ENCODE measurements around the gene APLN.

The APLN gene

GRCh38 chrX:129694805-129695204 lies 40.0 kb upstream of the APLN start:
- no peaks in the 10 kb centered on the region for H3K9me2 ChIP-seq (replicated peaks; ENCODE audit: control insufficient read depth, low read length)
- no peaks in the 10 kb centered on the region for H3K9me3 ChIP-seq (ENCODE audit: control insufficient read depth, insufficient read depth, low read length)
- H3K27ac ChIP-seq (ENCODE audit: low read depth, low read length): no peak overlapping the region
- H3K79me2 ChIP-seq (ENCODE audit: control insufficient read depth, low read length): no peaks in the 10 kb centered on the region
- no peaks in the 10 kb centered on the region for H4K20me1 ChIP-seq (ENCODE audit: control insufficient read depth, insufficient read depth, low read depth, low read length)
- H3K36me3 ChIP-seq (ENCODE audit: control insufficient read depth, low read length): no peaks in the 10 kb centered on the region
- H3K4me2 ChIP-seq (ENCODE audit: low read length): no peak overlapping the region
- no peaks in the 10 kb centered on the region for H3K4me1 ChIP-seq (ENCODE audit: control insufficient read depth, low read length)
- no peak overlapping the region for H3K4me3 ChIP-seq (ENCODE audit: low read length)
- H3K27me3 ChIP-seq (ENCODE audit: control insufficient read depth, low read length): no peaks in the 10 kb centered on the region
- no peaks in the 10 kb centered on the region for H3F3A ChIP-seq (ENCODE audit: control insufficient read depth, insufficient read depth)
- TF ChIP-seq CTCF (IDR thresholded peaks at IDR 0.05; ENCODE audit: low read depth, low read length, poor library complexity, severe bottlenecking) (no peak), EZH2phosphoT487 (IDR thresholded peaks at IDR 0.05; ENCODE audit: borderline replicate concordance, low read length) (no peak)

GRCh38 chrX:129693354-129693753 lies 38.6 kb upstream of the APLN start:
- H3K79me2 ChIP-seq (ENCODE audit: control insufficient read depth, low read length): no peaks in the 10 kb centered on the region
- no peaks in the 10 kb centered on the region for H3K9me3 ChIP-seq (ENCODE audit: control insufficient read depth, insufficient read depth, low read length)
- H4K20me1 ChIP-seq (ENCODE audit: control insufficient read depth, insufficient read depth, low read depth, low read length): no peaks in the 10 kb centered on the region
- H3K4me1 ChIP-seq (ENCODE audit: control insufficient read depth, low read length): no peaks in the 10 kb centered on the region
- H3K27me3 ChIP-seq (ENCODE audit: control insufficient read depth, low read length): no peaks in the 10 kb centered on the region
- TF ChIP-seq CTCF (IDR thresholded peaks at IDR 0.05; ENCODE audit: low read depth, low read length, poor library complexity, severe bottlenecking) (no peak), EZH2phosphoT487 (IDR thresholded peaks at IDR 0.05; ENCODE audit: borderline replicate concordance, low read length) (no peak)
- H3K4me3 ChIP-seq (ENCODE audit: low read length): no peak overlapping the region
- H3K9me2 ChIP-seq (replicated peaks; ENCODE audit: control insufficient read depth, low read length): no peaks in the 10 kb centered on the region
- H3K4me2 ChIP-seq (ENCODE audit: low read length): no peak overlapping the region
- no peaks in the 10 kb centered on the region for H3K36me3 ChIP-seq (ENCODE audit: control insufficient read depth, low read length)
- H3F3A ChIP-seq (ENCODE audit: control insufficient read depth, insufficient read depth): no peaks in the 10 kb centered on the region
- H3K27ac ChIP-seq (ENCODE audit: low read depth, low read length): no peak overlapping the region

- Histone ChIP-seq H3K36me3 (ENCODE audit: control insufficient read depth, low read length) (no peaks in the 10 kb centered on the region), H3K4me2 (ENCODE audit: low read length) (no peak overlapping the region), H3K79me2 (ENCODE audit: control insufficient read depth, low read length) (no peaks in the 10 kb centered on the region), H3K27ac (ENCODE audit: low read depth, low read length) (no peak overlapping the region), H4K20me1 (ENCODE audit: control insufficient read depth, insufficient read depth, low read depth, low read length) (no peaks in the 10 kb centered on the region), H3K27me3 (ENCODE audit: control insufficient read depth, low read length) (no peaks in the 10 kb centered on the region), H3F3A (ENCODE audit: control insufficient read depth, insufficient read depth) (no peaks in the 10 kb centered on the region), H3K4me1 (ENCODE audit: control insufficient read depth, low read length) (no peaks in the 10 kb centered on the region), H3K9me3 (ENCODE audit: control insufficient read depth, insufficient read depth, low read length) (no peaks in the 10 kb centered on the region), H3K9me2 (replicated peaks; ENCODE audit: control insufficient read depth, low read length) (no peaks in the 10 kb centered on the region), H3K4me3 (ENCODE audit: low read length) (no peak overlapping the region)
- TF ChIP-seq CTCF (IDR thresholded peaks at IDR 0.05; ENCODE audit: low read depth, low read length, poor library complexity, severe bottlenecking): no peak
- TF ChIP-seq EZH2phosphoT487 (IDR thresholded peaks at IDR 0.05; ENCODE audit: borderline replicate concordance, low read length): no peak
Measured at GRCh38 chrX:129690435-129690834, 35.7 kb upstream of the APLN start.

GRCh38 chrX:129689796-129690195 lies 35.0 kb upstream of the APLN start:
- Histone ChIP-seq H3F3A (ENCODE audit: control insufficient read depth, insufficient read depth) (no peaks in the 10 kb centered on the region), H3K9me3 (ENCODE audit: control insufficient read depth, insufficient read depth, low read length) (no peaks in the 10 kb centered on the region), H3K4me1 (ENCODE audit: control insufficient read depth, low read length) (no peaks in the 10 kb centered on the region), H4K20me1 (ENCODE audit: control insufficient read depth, insufficient read depth, low read depth, low read length) (no peaks in the 10 kb centered on the region), H3K27ac (ENCODE audit: low read depth, low read length) (no peak overlapping the region), H3K36me3 (ENCODE audit: control insufficient read depth, low read length) (no peaks in the 10 kb centered on the region), H3K27me3 (ENCODE audit: control insufficient read depth, low read length) (no peaks in the 10 kb centered on the region), H3K9me2 (replicated peaks; ENCODE audit: control insufficient read depth, low read length) (no peaks in the 10 kb centered on the region), H3K4me3 (ENCODE audit: low read length) (no peak overlapping the region), H3K79me2 (ENCODE audit: control insufficient read depth, low read length) (no peaks in the 10 kb centered on the region), H3K4me2 (ENCODE audit: low read length) (no peak overlapping the region)
- TF ChIP-seq EZH2phosphoT487 (IDR thresholded peaks at IDR 0.05; ENCODE audit: borderline replicate concordance, low read length) (no peak), CTCF (IDR thresholded peaks at IDR 0.05; ENCODE audit: low read depth, low read length, poor library complexity, severe bottlenecking) (no peak)
